Epithelial cell of proximal tubule (primary cell): ENCODE data around the gene LRRC8E. TPM values are rescaled to one million over a fixed set of nuclear protein-coding genes. Genes with fewer than 3 reads are reported as not detected.

Experiments
- DNase-seq: peaks from one replicate; pipeline ENCODE4 v3.0.0-alpha.2; 2011; ENCODE audit warnings: low read depth
- H3K4me3 ChIP-seq: 2 replicates; pipeline ENCODE4 v1.5.1; 2011; ENCODE audit warnings: low read depth, mild to moderate bottlenecking, low read length
- total RNA-seq: library from RNA; depleted of rRNA; stranded (reverse); fragments of >200 nt; gene quantifications from 2 replicates; pipeline ENCODE4 v1.2.3, GENCODE V29; 2015
- TF ChIP-seq, protein P1 (sequence below): conservative IDR thresholded peaks from 2 replicates; pipeline ENCODE4 v1.5.1; 2012; ENCODE audit warnings: low read depth, mild to moderate bottlenecking, low read length

Gene LRRC8E
- total RNA-seq, 1 donor from 2014 or later: 11.9 TPM

GRCh38 chr19:7844405-7844804, 43.9 kb upstream of the LRRC8E start:
- DNase-seq: no peak
- H3K4me3 ChIP-seq: no peak overlapping the region
- TF ChIP-seq, protein P1, sequence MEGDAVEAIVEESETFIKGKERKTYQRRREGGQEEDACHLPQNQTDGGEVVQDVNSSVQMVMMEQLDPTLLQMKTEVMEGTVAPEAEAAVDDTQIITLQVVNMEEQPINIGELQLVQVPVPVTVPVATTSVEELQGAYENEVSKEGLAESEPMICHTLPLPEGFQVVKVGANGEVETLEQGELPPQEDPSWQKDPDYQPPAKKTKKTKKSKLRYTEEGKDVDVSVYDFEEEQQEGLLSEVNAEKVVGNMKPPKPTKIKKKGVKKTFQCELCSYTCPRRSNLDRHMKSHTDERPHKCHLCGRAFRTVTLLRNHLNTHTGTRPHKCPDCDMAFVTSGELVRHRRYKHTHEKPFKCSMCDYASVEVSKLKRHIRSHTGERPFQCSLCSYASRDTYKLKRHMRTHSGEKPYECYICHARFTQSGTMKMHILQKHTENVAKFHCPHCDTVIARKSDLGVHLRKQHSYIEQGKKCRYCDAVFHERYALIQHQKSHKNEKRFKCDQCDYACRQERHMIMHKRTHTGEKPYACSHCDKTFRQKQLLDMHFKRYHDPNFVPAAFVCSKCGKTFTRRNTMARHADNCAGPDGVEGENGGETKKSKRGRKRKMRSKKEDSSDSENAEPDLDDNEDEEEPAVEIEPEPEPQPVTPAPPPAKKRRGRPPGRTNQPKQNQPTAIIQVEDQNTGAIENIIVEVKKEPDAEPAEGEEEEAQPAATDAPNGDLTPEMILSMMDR: no peak

DNA sequence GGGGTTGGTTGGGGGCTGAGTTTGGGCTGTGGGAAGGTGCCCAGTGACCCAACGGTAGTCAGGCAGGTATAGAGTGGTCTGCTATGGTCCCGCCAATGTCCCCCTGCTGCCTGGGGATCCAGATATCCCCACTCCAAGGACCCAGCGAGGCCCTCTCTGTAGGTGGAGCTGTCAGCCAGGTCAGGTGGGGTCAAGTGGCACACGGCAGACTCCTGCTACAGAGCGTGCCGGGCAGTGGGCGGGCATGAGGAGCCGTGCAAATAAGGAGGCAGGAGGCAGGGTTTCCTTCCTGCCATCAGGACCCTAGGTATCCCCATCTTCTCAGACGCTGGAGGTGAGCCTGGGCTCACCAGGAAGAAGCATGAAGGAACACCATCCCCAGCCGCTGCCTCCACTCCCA, 43.4 kb upstream of the LRRC8E start:
- TF ChIP-seq, protein P1: no peak
- DNase-seq: no peak
- H3K4me3 ChIP-seq: no peak overlapping the region

GRCh38 chr19:7845390-7846154, 42.7 kb upstream of the LRRC8E start:
- DNase-seq: no peak
- TF ChIP-seq, protein P1: no peak

GRCh38 chr19:7846155-7846646, 42.1 kb upstream of the LRRC8E start:
- TF ChIP-seq, protein P1: no peak
- no peak for DNase-seq

More at GRCh38 chr19:7845390-7846154, 42.7 kb upstream of the LRRC8E start:
- no peak overlapping the region for H3K4me3 ChIP-seq

GRCh38 chr19:7847664-7848063, 40.6 kb upstream of the LRRC8E start:
- H3K4me3 ChIP-seq: no peak overlapping the region
- DNase-seq: no peak
- TF ChIP-seq, protein P1: no peak

More at GRCh38 chr19:7846155-7846646, 42.1 kb upstream of the LRRC8E start:
- H3K4me3 ChIP-seq: no peak overlapping the region

- TF ChIP-seq, protein P1: no peak
- no peak for DNase-seq
Measured at GRCh38 chr19:7848779-7849457, 39.4 kb upstream of the LRRC8E start.

More at GRCh38 chr19:7848779-7849457, 39.4 kb upstream of the LRRC8E start:
- H3K4me3 ChIP-seq: no peak overlapping the region
